HEK293 (cell line): Measurements from ENCODE around the gene PMS1.

ENCODE experiments used
- CTCF ChIA-PET: fragments of 350-600 bp; formaldehyde crosslinking; extraction: SDS; loops from one replicate; lab custom pipeline; 2021; ENCODE audit warnings: antibody characterized with exemption; lab: Yijun Ruan, JAX
- POLR2A ChIA-PET: fragments of 300-600 bp; formaldehyde crosslinking; extraction: SDS; loops from one replicate; lab custom pipeline; 2020; ENCODE audit warnings: antibody characterized with exemption, inconsistent platforms; lab: Yijun Ruan, JAX
- H3K27ac ChIP-seq: fragments of 200-500 bp; sonication (Bioruptor generic); 2 replicates; pipeline ENCODE4 v1.5.1; 2014; ENCODE audit warnings: low read depth, low read length, control low read depth, inconsistent platforms; ENCODE audit errors: extremely low read depth
- H3K36me3 ChIP-seq, 2 experiments: fragments of 200-500 bp in 1 of 2; sonication (Bioruptor generic) in 1 of 2; 1 replicate in 1 of 2; 2 replicates in 1 of 2; pipeline ENCODE4 v1.5.1; 2014 to 2017; ENCODE audit warnings: inconsistent platforms in 2 of 2, low read length in 2 of 2; ENCODE audit not compliant: control insufficient read depth in 2 of 2, insufficient read depth in 1 of 2
- H3K4me1 ChIP-seq: fragments of 200-500 bp; sonication (Bioruptor generic); 2 replicates; pipeline ENCODE4 v1.5.1; 2014; ENCODE audit warnings: mild to moderate bottlenecking, low read length, inconsistent platforms; ENCODE audit not compliant: control insufficient read depth, insufficient read depth
- H3K4me3 ChIP-seq: 2 replicates; pipeline ENCODE4 v1.5.1; 2011; ENCODE audit warnings: low read depth, mild to moderate bottlenecking, control low read depth, low read length, moderate library complexity
- H3K9me3 ChIP-seq: fragments of 200-500 bp; sonication (Bioruptor generic); 2 replicates; pipeline ENCODE4 v1.5.1; 2014; ENCODE audit warnings: low read depth, low read length, inconsistent platforms; ENCODE audit not compliant: control insufficient read depth, insufficient read depth
- GLIS1 ChIP-seq: fragments of 450-650 bp; formaldehyde crosslinking; IDR thresholded peaks from 2 replicates; pipeline ENCODE4 v1.5.1; 2016; ENCODE audit warnings: missing biosample characterization, missing genetic modification characterization
- MEIS1 ChIP-seq: sonication (generic); formaldehyde crosslinking; IDR thresholded peaks from 2 replicates; pipeline ENCODE4 v1.8.1; 2022; ENCODE audit warnings: missing genetic modification reagents, mild to moderate bottlenecking, borderline replicate concordance
- RBAK ChIP-seq: fragments of 450-650 bp; formaldehyde crosslinking; IDR thresholded peaks from 2 replicates; pipeline ENCODE4 v1.5.1; 2016; ENCODE audit warnings: missing biosample characterization, missing genetic modification characterization
- SALL2 ChIP-seq: fragments of 450-650 bp; formaldehyde crosslinking; IDR thresholded peaks from 2 replicates; pipeline ENCODE4 v1.5.0; 2017; ENCODE audit warnings: missing biosample characterization, mild to moderate bottlenecking, missing genetic modification characterization, borderline replicate concordance
- SP7 ChIP-seq: fragments of 450-650 bp; formaldehyde crosslinking; IDR thresholded peaks from 2 replicates; pipeline ENCODE4 v1.5.1; 2016; ENCODE audit warnings: missing biosample characterization, missing genetic modification characterization
- YY1 ChIP-seq: fragments of 450-650 bp; formaldehyde crosslinking; IDR thresholded peaks from 2 replicates; pipeline ENCODE4 v1.5.1; 2018; ENCODE audit warnings: missing biosample characterization, missing genetic modification characterization
- ZIC2 ChIP-seq: fragments of 450-650 bp; formaldehyde crosslinking; IDR thresholded peaks from 2 replicates; pipeline ENCODE4 v1.5.1; 2016; ENCODE audit warnings: missing biosample characterization, missing genetic modification characterization
- ZNF121 ChIP-seq: fragments of 450-650 bp; formaldehyde crosslinking; IDR thresholded peaks from 2 replicates; pipeline ENCODE4 v1.5.1; 2016; ENCODE audit warnings: missing biosample characterization, missing genetic modification characterization
- ZNF138 ChIP-seq: fragments of 450-650 bp; formaldehyde crosslinking; IDR thresholded peaks from 2 replicates; pipeline ENCODE4 v1.5.1; 2016; ENCODE audit warnings: missing biosample characterization, missing genetic modification characterization, borderline replicate concordance
- ZNF169 ChIP-seq: fragments of 450-650 bp; formaldehyde crosslinking; IDR thresholded peaks from 2 replicates; pipeline ENCODE4 v1.5.1; 2016; ENCODE audit warnings: missing biosample characterization, missing genetic modification characterization
- ZNF214 ChIP-seq: fragments of 450-650 bp; formaldehyde crosslinking; IDR thresholded peaks from 2 replicates; pipeline ENCODE4 v1.5.1; 2017; ENCODE audit warnings: missing biosample characterization, mild to moderate bottlenecking, missing genetic modification characterization, borderline replicate concordance
- ZNF24 ChIP-seq: fragments of 450-650 bp; formaldehyde crosslinking; IDR thresholded peaks from 2 replicates; pipeline ENCODE4 v1.5.1; 2016; ENCODE audit warnings: missing biosample characterization, missing genetic modification characterization
- ZNF324 ChIP-seq: fragments of 450-650 bp; formaldehyde crosslinking; IDR thresholded peaks from 2 replicates; pipeline ENCODE4 v1.5.1; 2016; ENCODE audit warnings: missing biosample characterization, missing genetic modification characterization
- ZNF391 ChIP-seq: fragments of 450-650 bp; formaldehyde crosslinking; IDR thresholded peaks from 2 replicates; pipeline ENCODE4 v1.5.1; 2016; ENCODE audit warnings: low read depth, missing biosample characterization, missing genetic modification characterization, borderline replicate concordance
- ZNF501 ChIP-seq: fragments of 450-650 bp; formaldehyde crosslinking; IDR thresholded peaks from 2 replicates; pipeline ENCODE4 v1.5.1; 2016; ENCODE audit warnings: missing biosample characterization, missing genetic modification characterization
- ZNF571 ChIP-seq: fragments of 450-650 bp; formaldehyde crosslinking; IDR thresholded peaks from 2 replicates; pipeline ENCODE4 v1.5.0; 2017; ENCODE audit warnings: missing biosample characterization, missing genetic modification characterization
- ZNF585B ChIP-seq: fragments of 450-650 bp; formaldehyde crosslinking; IDR thresholded peaks from 2 replicates; pipeline ENCODE4 v1.5.1; 2016; ENCODE audit warnings: missing biosample characterization, missing genetic modification characterization
- ZNF596 ChIP-seq: fragments of 450-650 bp; IDR thresholded peaks from 2 replicates; pipeline ENCODE4 v1.5.0; 2018; ENCODE audit warnings: missing biosample characterization, mild to moderate bottlenecking, missing genetic modification characterization, moderate library complexity
- ZNF658 ChIP-seq: fragments of 450-650 bp; formaldehyde crosslinking; IDR thresholded peaks from 2 replicates; pipeline ENCODE4; 2016; ENCODE audit warnings: missing biosample characterization, missing genetic modification characterization
- ZNF670 ChIP-seq: fragments of 450-650 bp; formaldehyde crosslinking; IDR thresholded peaks from 2 replicates; pipeline ENCODE4 v1.5.1; 2016; ENCODE audit warnings: missing biosample characterization, missing genetic modification characterization, low read depth
- ZNF776 ChIP-seq: fragments of 450-650 bp; formaldehyde crosslinking; IDR thresholded peaks from 2 replicates; pipeline ENCODE4 v1.5.0; 2017; ENCODE audit warnings: missing biosample characterization, missing genetic modification characterization, borderline replicate concordance
- ZNF777 ChIP-seq: fragments of 450-650 bp; formaldehyde crosslinking; IDR thresholded peaks from 2 replicates; pipeline ENCODE4 v1.5.1; 2017; ENCODE audit warnings: missing biosample characterization, missing genetic modification characterization, borderline replicate concordance
- ZNF792 ChIP-seq: fragments of 450-650 bp; formaldehyde crosslinking; IDR thresholded peaks from 2 replicates; pipeline ENCODE4 v1.5.1; 2016; ENCODE audit warnings: missing biosample characterization, missing genetic modification characterization
- ZSCAN30 ChIP-seq: fragments of 450-650 bp; IDR thresholded peaks from 2 replicates; pipeline ENCODE4 v1.5.1; 2018; ENCODE audit warnings: missing biosample characterization, mild to moderate bottlenecking, missing genetic modification characterization, moderate library complexity
- TF ChIP-seq, protein P1 (sequence below): fragments of 450-650 bp; formaldehyde crosslinking; IDR thresholded peaks from 2 replicates; pipeline ENCODE4 v1.5.1; 2016; ENCODE audit warnings: missing biosample characterization, missing genetic modification characterization
- TF ChIP-seq, protein P2 (sequence below): fragments of 450-650 bp; formaldehyde crosslinking; IDR thresholded peaks from 2 replicates; pipeline ENCODE4 v1.5.1; 2017; ENCODE audit warnings: missing biosample characterization, missing genetic modification characterization
- TF ChIP-seq, protein P3 (sequence below): fragments of 450-650 bp; formaldehyde crosslinking; IDR thresholded peaks from 2 replicates; pipeline ENCODE4 v1.5.1; 2017; ENCODE audit warnings: missing biosample characterization, missing genetic modification characterization
- TF ChIP-seq, protein P4 (sequence below): fragments of 450-650 bp; IDR thresholded peaks from 2 replicates; pipeline ENCODE4 v1.5.1; 2018; ENCODE audit warnings: missing biosample characterization, missing genetic modification characterization

Gene PMS1

DNA sequence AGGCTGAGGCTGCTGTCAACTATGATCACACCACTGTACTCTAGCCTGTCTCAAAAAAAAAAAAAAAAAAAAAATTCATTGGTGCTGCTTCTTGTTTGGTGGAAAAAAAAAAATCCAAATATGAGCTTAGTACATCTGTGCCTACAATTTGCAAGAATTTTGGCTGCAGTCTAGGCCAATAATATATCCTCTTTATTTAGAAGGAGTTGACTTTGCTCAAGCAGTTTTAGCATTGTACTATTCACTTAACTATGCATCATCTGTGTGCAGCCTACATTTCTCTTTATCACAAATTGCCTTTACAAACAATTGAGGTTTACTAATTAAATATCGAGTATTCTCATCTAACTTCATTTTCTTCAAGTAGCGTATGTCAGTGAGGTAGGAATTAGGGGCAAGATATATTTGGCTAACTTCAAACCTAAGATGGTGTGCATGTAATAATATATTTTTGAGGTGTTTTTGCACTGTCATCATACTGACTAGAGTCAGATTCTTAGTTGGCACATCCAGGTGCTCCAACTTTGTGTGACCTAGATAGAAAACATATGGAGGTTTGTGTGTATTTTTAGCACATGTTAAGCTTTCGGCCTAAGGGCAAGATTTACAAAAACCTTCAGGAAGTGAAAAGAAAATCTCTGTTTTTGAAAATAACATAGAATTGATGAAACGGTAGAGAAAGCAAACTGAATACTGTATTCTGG, 51.8 kb downstream of the PMS1 start:
- Histone ChIP-seq H3K4me3 (no peak overlapping the region), H3K36me3 (no peaks in the 10 kb centered on the region), H3K4me1 (peaks cover 11% of the 10 kb centered on the region), H3K27ac (peak overlapping the region; percentile 35), H3K9me3 (no peaks in the 10 kb centered on the region)
- CTCF ChIA-PET: interaction anchor here (0.6 to 1.5 kb wide), 4 partner anchors 37 to 484 kb away, joined by 3 to 6 read pairs (median 4); no protein-coding TSS in a partner anchor
- POLR2A ChIA-PET: no interaction called here
- TF ChIP-seq ZNF501 (tag by site-specific recombination) (no peak), ZNF24 (tag by site-specific recombination) (no peak)
- TF ChIP-seq, protein P1, sequence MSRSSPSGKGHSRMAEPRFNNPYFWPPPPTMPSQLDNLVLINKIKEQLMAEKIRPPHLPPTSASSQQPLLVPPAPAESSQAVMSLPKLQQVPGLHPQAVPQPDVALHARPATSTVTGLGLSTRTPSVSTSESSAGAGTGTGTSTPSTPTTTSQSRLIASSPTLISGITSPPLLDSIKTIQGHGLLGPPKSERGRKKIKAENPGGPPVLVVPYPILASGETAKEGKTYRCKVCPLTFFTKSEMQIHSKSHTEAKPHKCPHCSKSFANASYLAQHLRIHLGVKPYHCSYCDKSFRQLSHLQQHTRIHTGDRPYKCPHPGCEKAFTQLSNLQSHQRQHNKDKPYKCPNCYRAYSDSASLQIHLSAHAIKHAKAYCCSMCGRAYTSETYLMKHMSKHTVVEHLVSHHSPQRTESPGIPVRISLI (tag by site-specific recombination): peak; percentile 87

DNA sequence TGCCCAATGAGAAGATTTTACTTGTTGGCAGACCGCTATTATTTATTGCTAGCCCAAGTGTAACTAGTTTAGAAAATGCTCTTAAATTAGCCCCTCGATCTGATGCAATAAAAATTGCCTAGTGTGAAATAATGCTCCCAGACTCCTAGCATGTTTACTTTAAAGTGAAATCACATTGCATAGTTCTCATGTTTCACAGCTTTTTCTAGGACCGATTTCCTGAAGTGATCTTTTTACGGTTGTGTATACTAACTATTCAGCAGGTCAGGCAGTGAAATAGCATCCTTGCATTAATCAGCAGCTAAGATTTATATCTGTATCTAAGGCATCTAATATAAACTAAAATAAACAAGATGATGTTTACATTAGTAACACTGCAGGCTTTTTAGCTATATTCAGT, 52.4 kb downstream of the PMS1 start:
- ChIA-PET CTCF (interaction anchor here (1.5 kb wide), 1 partner anchor 37 kb away, joined by 6 read pairs; no protein-coding TSS in a partner anchor), POLR2A (interaction anchor here (1.4 kb wide), 1 partner anchor 53 kb away, joined by 4 read pairs; the partner anchor contains the start of genes ORMDL1 and PMS1)
- Histone ChIP-seq H3K36me3 (no peaks in the 10 kb centered on the region), H3K27ac (peak overlapping the region; percentile 35), H3K4me3 (no peak overlapping the region), H3K9me3 (no peaks in the 10 kb centered on the region), H3K4me1 (peaks cover 7% of the 10 kb centered on the region; the same call in 1 of the 2 replicates)
- TF ChIP-seq RBAK (tag by site-specific recombination) (no peak), ZNF596 (peak; percentile 38; the same call in 1 of the 2 replicates), YY1 (tag by site-specific recombination) (no peak; the same call in 1 of the 2 replicates), ZNF658 (tag by site-specific recombination) (no peak), ZNF776 (tag by site-specific recombination) (no peak), ZSCAN30 (tag by site-specific recombination) (peak; percentile 93), ZNF169 (tag by site-specific recombination) (no peak), SP7 (tag by site-specific recombination) (peak; percentile 83), ZIC2 (tag by site-specific recombination) (no peak), SALL2 (no peak), ZNF792 (tag by site-specific recombination) (no peak), GLIS1 (tag by site-specific recombination) (peak; percentile 27; the same call in 1 of the 2 replicates), ZNF121 (tag by site-specific recombination) (no peak), ZNF571 (tag by site-specific recombination) (no peak), ZNF24 (tag by site-specific recombination) (peak; percentile 94), ZNF138 (tag by site-specific recombination) (no peak), ZNF391 (no peak), MEIS1 (CRISPR knock-in tag) (no peak), ZNF670 (tag by site-specific recombination) (no peak), ZNF777 (tag by site-specific recombination) (no peak), ZNF585B (no peak), ZNF214 (tag by site-specific recombination) (no peak), ZNF324 (tag by site-specific recombination) (no peak)
- TF ChIP-seq, protein P2, sequence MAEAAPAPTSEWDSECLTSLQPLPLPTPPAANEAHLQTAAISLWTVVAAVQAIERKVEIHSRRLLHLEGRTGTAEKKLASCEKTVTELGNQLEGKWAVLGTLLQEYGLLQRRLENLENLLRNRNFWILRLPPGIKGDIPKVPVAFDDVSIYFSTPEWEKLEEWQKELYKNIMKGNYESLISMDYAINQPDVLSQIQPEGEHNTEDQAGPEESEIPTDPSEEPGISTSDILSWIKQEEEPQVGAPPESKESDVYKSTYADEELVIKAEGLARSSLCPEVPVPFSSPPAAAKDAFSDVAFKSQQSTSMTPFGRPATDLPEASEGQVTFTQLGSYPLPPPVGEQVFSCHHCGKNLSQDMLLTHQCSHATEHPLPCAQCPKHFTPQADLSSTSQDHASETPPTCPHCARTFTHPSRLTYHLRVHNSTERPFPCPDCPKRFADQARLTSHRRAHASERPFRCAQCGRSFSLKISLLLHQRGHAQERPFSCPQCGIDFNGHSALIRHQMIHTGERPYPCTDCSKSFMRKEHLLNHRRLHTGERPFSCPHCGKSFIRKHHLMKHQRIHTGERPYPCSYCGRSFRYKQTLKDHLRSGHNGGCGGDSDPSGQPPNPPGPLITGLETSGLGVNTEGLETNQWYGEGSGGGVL (tag by site-specific recombination): no peak; the same call in 1 of the 2 replicates
- TF ChIP-seq, protein P1 (tag by site-specific recombination): peak; percentile 85
- TF ChIP-seq, protein P3, sequence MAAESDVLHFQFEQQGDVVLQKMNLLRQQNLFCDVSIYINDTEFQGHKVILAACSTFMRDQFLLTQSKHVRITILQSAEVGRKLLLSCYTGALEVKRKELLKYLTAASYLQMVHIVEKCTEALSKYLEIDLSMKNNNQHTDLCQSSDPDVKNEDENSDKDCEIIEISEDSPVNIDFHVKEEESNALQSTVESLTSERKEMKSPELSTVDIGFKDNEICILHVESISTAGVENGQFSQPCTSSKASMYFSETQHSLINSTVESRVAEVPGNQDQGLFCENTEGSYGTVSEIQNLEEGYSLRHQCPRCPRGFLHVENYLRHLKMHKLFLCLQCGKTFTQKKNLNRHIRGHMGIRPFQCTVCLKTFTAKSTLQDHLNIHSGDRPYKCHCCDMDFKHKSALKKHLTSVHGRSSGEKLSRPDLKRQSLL (tag by site-specific recombination): no peak
- TF ChIP-seq, protein P4, sequence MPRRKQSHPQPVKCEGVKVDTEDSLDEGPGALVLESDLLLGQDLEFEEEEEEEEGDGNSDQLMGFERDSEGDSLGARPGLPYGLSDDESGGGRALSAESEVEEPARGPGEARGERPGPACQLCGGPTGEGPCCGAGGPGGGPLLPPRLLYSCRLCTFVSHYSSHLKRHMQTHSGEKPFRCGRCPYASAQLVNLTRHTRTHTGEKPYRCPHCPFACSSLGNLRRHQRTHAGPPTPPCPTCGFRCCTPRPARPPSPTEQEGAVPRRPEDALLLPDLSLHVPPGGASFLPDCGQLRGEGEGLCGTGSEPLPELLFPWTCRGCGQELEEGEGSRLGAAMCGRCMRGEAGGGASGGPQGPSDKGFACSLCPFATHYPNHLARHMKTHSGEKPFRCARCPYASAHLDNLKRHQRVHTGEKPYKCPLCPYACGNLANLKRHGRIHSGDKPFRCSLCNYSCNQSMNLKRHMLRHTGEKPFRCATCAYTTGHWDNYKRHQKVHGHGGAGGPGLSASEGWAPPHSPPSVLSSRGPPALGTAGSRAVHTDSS (tag by site-specific recombination): peak; percentile 16; the same call in 1 of the 2 replicates
